Pancreas (tissue), 10 donors: Measurements from ENCODE around the gene PAXIP1. TPM values are rescaled to one million over a fixed set of nuclear protein-coding genes. Genes with fewer than 3 reads are reported as not detected.

Source experiments
- ATAC-seq, 4 donors: fragments of 200-7000 bp; cut with Tn5 transposase; one replicate each; pipeline versions ENCODE4 v1.8.0 to v1.9.1; 2020; ENCODE audit warnings: mild to moderate bottlenecking in 4 of 4, moderate library complexity in 4 of 4
- DNase-seq, 6 donors: peaks; one replicate each; pipeline ENCODE4 v3.0.0-alpha.2; 2020
- FAIRE-seq: peaks from 2 replicates; lab custom pipeline; 2012; peaks lifted over from hg19 to GRCh38; lab: Jason Lieb, UNC
- H3K27ac ChIP-seq, 4 donors: fragments of 200-600 bp; sonication (generic); 1 replicate in 3 of 4; 2 replicates in 1 of 4; pipeline versions ENCODE4 v1.5.0 to v1.8.0; 2020
- H3K27me3 ChIP-seq, 4 donors: fragments of 200-600 bp; one replicate each; pipeline ENCODE4 v1.8.0; 2021
- H3K36me3 ChIP-seq, 3 donors: fragments of 200-600 bp; sonication (generic) in 1 of 3; one replicate each; pipeline versions ENCODE4 v1.5.0 to v1.8.0; 2020 to 2021
- H3K4me1 ChIP-seq, 3 donors: fragments of 200-600 bp; one replicate each; pipeline ENCODE4 v1.8.0; 2021
- H3K4me3 ChIP-seq, 4 donors: fragments of 200-600 bp; sonication (generic) in 2 of 4; one replicate each; pipeline versions ENCODE4 v1.5.0 to v1.8.0; 2020 to 2021
- H3K9me3 ChIP-seq, 4 donors: fragments of 200-600 bp; one replicate each; pipeline ENCODE4 v1.8.0; 2021
- CTCF ChIP-seq, 4 donors: fragments of 200-600 bp; sonication (generic) in 3 of 4; IDR thresholded peaks; one replicate each; pipeline versions ENCODE4 v1.5.0 to v1.8.0; 2021; ENCODE audit warnings: antibody characterized with exemption in 4 of 4
- WGBS, 2 donors: extraction: QIAGEN DNeasy Blood & Tissue Kit; methylation state at CpG; one replicate each; pipeline ENCODE4 v1.1.7; 2013; 5-methylcytosine and 5-hydroxymethylcytosine counted together
- intact Hi-C, 3 donors: fragments of 100-400 bp; cut with DNase I; formaldehyde crosslinking; loops; one replicate each; pipeline versions ENCODE4 v1.11.1 to v1.14.2; 2022
- polyA plus RNA-seq, 2 donors: library from polyadenylated mRNA; stranded (reverse); fragments of 200-250 nt; gene quantifications; one replicate each; pipeline ENCODE4 v1.2.3, GENCODE V29; 2013
- total RNA-seq, 6 donors: library from RNA; stranded (reverse); fragmentation: NEBNext Ultra II Directional in 4 of 6; extraction: Animal tissue kit (Norgen Biotek cat#: 25700) in 4 of 6; gene quantifications; one replicate each; pipeline versions ENCODE4 v1.2.1 to v1.2.4, GENCODE V29; 2021 to 2023
- donor health status: healthy with polysubstance abuse.
- donor health status: DM: no; HTN: no; CAD: no; lungs with moderate emphysema.
- donor health status: DM: no; HTN: no; CAD: no.
- donor health status: control.
- donor health status: control.
- donor health status: Bipolar disorder and iron deficiency.
- donor health status: DM: yes; HTN: yes; CAD: no.
- donor health status: DM: no; HTN: no; CAD: no.
- donor health status: DM: no; HTN: no; CAD: no.
- donor health status: DM: yes; HTN: yes; CAD: no.

The PAXIP1 gene
- total and polyA plus RNA-seq, 8 donors: 3.2 to 6.2 (median 4.5) TPM

- Histone ChIP-seq H3K36me3 (no peaks in the 10 kb centered on the region), H3K9me3 (no peaks in the 10 kb centered on the region), H3K27ac (no peak overlapping the region), H3K4me1 (no peaks in the 10 kb centered on the region), H3K4me3 (no peak overlapping the region), H3K27me3 (no peaks in the 10 kb centered on the region)
- 75 to 79% methylated on average over 24 of the region's 24 CpGs for WGBS, 2 donors
- no peak for TF ChIP-seq CTCF (IDR thresholded peaks at IDR 0.05)
- no peak for DNase-seq
- no peak for FAIRE-seq
- no peak for ATAC-seq
- intact Hi-C loops: no loop called here
Measured at GRCh38 chr7:154898973-154899855, 103.7 kb downstream of the PAXIP1 start.

GRCh38 chr7:154896076-154896475 lies 106.8 kb downstream of the PAXIP1 start:
- no peak overlapping the region for H3K4me3 ChIP-seq
- intact Hi-C loops: no loop called here
- H3K27me3 ChIP-seq: no peaks in the 10 kb centered on the region
- 85 to 86% methylated on average over 11 of the region's 11 CpGs for WGBS, 2 donors
- TF ChIP-seq CTCF (IDR thresholded peaks at IDR 0.05): no peak
- DNase-seq: no peak
- no peak for FAIRE-seq
- H3K27ac ChIP-seq: no peak overlapping the region
- H3K9me3 ChIP-seq: no peaks in the 10 kb centered on the region
- no peaks in the 10 kb centered on the region for H3K36me3 ChIP-seq
- no peak for ATAC-seq
- no peaks in the 10 kb centered on the region for H3K4me1 ChIP-seq

Other genes with a start within 250 kb of the PAXIP1 start
- gene HTR5A, start 67.2 kb upstream of the PAXIP1 start, total RNA-seq: not detected
- not detected for gene HTR5A, start 67.2 kb upstream of the PAXIP1 start, polyA plus RNA-seq